Activated effector memory CD4-positive, alpha-beta T cell treated with anti-CD3 and anti-CD28 coated beads, Interleukin-2, amount 50 U/mL, for 16 hours (primary cell): ENCODE data around the gene ROM1.
"Not testable (repeated sequence)": the region's sequence is repeated elsewhere in the genome, so short reads cannot be mapped to it uniquely, and the experiment has no call there.

Experiments
- DNase-seq: peaks from one replicate; pipeline ENCODE4 v3.0.0-alpha.2; 2020

ROM1 gene

GRCh38 chr11:62612366-62613290 lies at the start of gene ROM1, which contains the start of gene EML3:
Gene ROM1 (plus strand): TSS chr11:62613257. CDS start chr11:62613282, 25 bp downstream.
Gene EML3 (minus strand): TSS chr11:62612775. CDS start chr11:62612457, 318 bp downstream.
- DNase-seq = peak; percentile 94

- no peak for DNase-seq
Measured at GRCh38 chr11:62565100-62565802, 47.8 kb upstream of the ROM1 start.

- no peak for DNase-seq
Measured at GRCh38 chr11:62566247-62566646, 46.8 kb upstream of the ROM1 start.

- DNase-seq = no peak
Measured at GRCh38 chr11:62567018-62567633, 45.9 kb upstream of the ROM1 start.

GRCh38 chr11:62569611-62570010 lies 43.4 kb upstream of the ROM1 start:
- DNase-seq = no peak

GRCh38 chr11:62570903-62571302 lies 42.2 kb upstream of the ROM1 start:
- not testable (repeated sequence) for DNase-seq

GRCh38 chr11:62571493-62571892 lies 41.6 kb upstream of the ROM1 start:
- DNase-seq = not testable (repeated sequence)

GRCh38 chr11:62572431-62572830 lies 40.6 kb upstream of the ROM1 start:
- no peak for DNase-seq

- peak; percentile 73 for DNase-seq
Measured at GRCh38 chr11:62573006-62573591, 40.0 kb upstream of the ROM1 start.

GRCh38 chr11:62573592-62574362 lies 39.3 kb upstream of the ROM1 start, which contains the start of gene EEF1G:
Gene EEF1G (minus strand): TSS chr11:62573891. CDS start chr11:62573842, 49 bp downstream.
- peak; percentile 99 for DNase-seq

GRCh38 chr11:62574363-62575071 lies 38.5 kb upstream of the ROM1 start:
- no peak for DNase-seq

- no peak for DNase-seq
Measured at GRCh38 chr11:62575156-62575555, 37.9 kb upstream of the ROM1 start.

- DNase-seq = no peak
Measured at GRCh38 chr11:62575837-62576236, 37.2 kb upstream of the ROM1 start.

GRCh38 chr11:62577046-62577714 lies 35.9 kb upstream of the ROM1 start:
- no peak for DNase-seq

GRCh38 chr11:62578541-62578940 lies 34.5 kb upstream of the ROM1 start:
- no peak for DNase-seq

- DNase-seq = no peak
Measured at GRCh38 chr11:62579252-62579651, 33.8 kb upstream of the ROM1 start.

GRCh38 chr11:62580959-62581715 lies 31.9 kb upstream of the ROM1 start:
- no peak for DNase-seq

GRCh38 chr11:62581735-62582134 lies 31.3 kb upstream of the ROM1 start:
- DNase-seq = not testable (repeated sequence)

GRCh38 chr11:62585356-62585755 lies 27.7 kb upstream of the ROM1 start:
- not testable (repeated sequence) for DNase-seq
